Kidney glomerular epithelial cell (primary cell): ENCODE data around the gene DDR2.

Experiments used
- DNase-seq: peaks from one replicate; lab custom pipeline; 2025; lab: John Stamatoyannopoulos, UW

Gene DDR2

GRCh38 chr1:162672622-162673260 is 40.5 kb downstream of the DDR2 start:
- DNase-seq: no peak

- DNase-seq: no peak
Observed at GRCh38 chr1:162674034-162674608, 41.9 kb downstream of the DDR2 start.

GRCh38 chr1:162676087-162676486 is 43.8 kb downstream of the DDR2 start:
- peak; percentile 45 for DNase-seq

- no peak for DNase-seq
Observed at GRCh38 chr1:162676750-162677149, 44.5 kb downstream of the DDR2 start.

- DNase-seq: no peak
Observed at GRCh38 chr1:162677607-162678371, 45.5 kb downstream of the DDR2 start.

- peak; percentile 73 for DNase-seq
Observed at GRCh38 chr1:162678439-162678838, 46.2 kb downstream of the DDR2 start.

- DNase-seq: no peak
Observed at GRCh38 chr1:162679298-162679697, 47.0 kb downstream of the DDR2 start.

GRCh38 chr1:162680419-162681121 is 48.3 kb downstream of the DDR2 start:
- no peak for DNase-seq

- no peak for DNase-seq
Observed at GRCh38 chr1:162681122-162681436, 48.8 kb downstream of the DDR2 start.

- no peak for DNase-seq
Observed at GRCh38 chr1:162682013-162682419, 49.8 kb downstream of the DDR2 start.

- DNase-seq: no peak
Observed at GRCh38 chr1:162687870-162688269, 55.6 kb downstream of the DDR2 start.

GRCh38 chr1:162688521-162688920 is 56.3 kb downstream of the DDR2 start:
- no peak for DNase-seq

- no peak for DNase-seq
Observed at GRCh38 chr1:162688931-162689330, 56.7 kb downstream of the DDR2 start.

- DNase-seq: no peak
Observed at GRCh38 chr1:162689745-162690671, 57.7 kb downstream of the DDR2 start.

- no peak for DNase-seq
Observed at GRCh38 chr1:162690672-162691434, 58.6 kb downstream of the DDR2 start.

GRCh38 chr1:162691999-162692575 is 59.8 kb downstream of the DDR2 start:
- DNase-seq: no peak

- no peak for DNase-seq
Observed at GRCh38 chr1:162694911-162695310, 62.6 kb downstream of the DDR2 start.

- DNase-seq: no peak
Observed at GRCh38 chr1:162695687-162696086, 63.4 kb downstream of the DDR2 start.

GRCh38 chr1:162696286-162696862 is 64.1 kb downstream of the DDR2 start:
- DNase-seq: no peak
